GM21423 (cell line): ENCODE measurements around the gene POR.
"Not testable (repeated sequence)": the region's sequence is repeated elsewhere in the genome, so short reads cannot be mapped to it uniquely, and the experiment has no call there.

Experiments used
- ATAC-seq: cut with Tn5 transposase; IDR thresholded peaks from one replicate; pipeline ENCODE4 v1.9.1; 2021; ENCODE audit warnings: mild to moderate bottlenecking, moderate library complexity; ENCODE audit not compliant: unreplicated experiment

The POR gene

DNA sequence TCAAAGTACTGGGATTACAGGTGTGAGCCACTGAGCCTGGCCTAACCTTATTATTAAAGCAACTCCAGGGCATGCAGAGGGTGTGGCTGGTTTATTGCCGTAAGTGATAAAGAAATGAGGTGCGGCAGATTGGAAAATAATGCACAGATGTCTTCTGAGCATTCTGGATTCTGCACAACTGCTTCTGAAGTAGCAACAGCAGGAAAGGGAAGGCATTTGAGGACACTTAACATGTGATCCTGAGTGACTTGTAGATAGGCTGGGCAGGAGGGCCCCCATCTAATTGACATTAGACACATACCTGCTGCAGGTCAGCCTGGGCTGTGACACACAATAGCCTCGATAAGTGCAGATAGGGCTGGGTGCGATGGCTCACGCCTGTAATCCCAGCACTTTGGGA is 30.5 kb upstream of the POR start:
- no peak for ATAC-seq

DNA sequence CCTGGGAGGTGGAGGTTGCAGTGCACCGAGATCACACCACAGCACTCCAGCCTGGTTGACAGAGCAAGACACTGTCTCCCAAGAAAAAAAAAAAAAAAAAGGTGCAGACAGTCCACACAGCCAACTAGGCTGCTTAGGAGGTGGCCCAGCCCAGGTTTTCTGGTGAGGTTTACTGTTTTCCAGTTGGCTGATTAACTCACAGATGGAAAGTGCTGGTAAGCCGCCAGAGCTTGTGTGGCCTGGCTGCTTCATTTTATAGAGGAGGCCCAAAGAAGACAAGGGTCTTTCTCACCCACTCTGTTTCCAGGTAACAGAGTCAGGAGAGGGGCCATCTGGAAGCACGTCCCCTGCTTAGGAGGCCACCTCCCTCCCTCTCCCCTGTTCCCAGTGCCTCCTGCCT is 29.9 kb upstream of the POR start:
- ATAC-seq = no peak

DNA sequence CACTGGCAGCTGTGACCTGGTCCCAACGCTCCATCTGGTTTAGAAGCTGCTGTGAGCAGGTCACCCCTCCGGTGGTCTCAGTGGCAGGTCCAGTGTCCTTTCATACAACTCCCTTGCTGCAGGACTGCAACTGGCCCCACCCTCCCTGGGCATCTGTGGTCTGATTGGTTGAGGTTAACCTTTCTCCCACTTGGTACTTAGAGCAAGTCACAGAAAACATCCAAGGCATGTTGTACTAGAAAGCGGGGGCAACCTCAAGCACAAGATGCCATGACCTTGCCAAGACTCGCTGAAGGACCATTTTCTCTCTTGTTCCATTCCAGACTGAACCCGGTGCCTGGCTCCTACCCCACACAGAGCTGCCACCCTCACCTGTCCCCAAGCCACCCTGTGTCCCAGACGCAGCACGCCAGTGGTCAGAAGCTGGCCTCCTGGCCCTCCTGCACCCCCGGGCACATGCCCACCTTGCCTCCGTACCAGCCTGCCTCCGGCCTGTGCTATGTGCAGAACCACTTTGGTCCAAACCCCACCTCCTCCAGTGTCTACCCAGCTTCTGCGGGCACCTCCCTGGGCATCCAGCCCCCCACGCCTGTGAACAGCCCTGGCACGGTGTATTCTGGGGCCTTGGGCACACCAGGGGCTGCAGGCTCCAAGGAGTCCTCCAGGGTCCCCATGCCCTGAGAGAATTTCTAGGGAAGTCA is 27.1 kb upstream of the POR start:
- ATAC-seq = no peak

DNA sequence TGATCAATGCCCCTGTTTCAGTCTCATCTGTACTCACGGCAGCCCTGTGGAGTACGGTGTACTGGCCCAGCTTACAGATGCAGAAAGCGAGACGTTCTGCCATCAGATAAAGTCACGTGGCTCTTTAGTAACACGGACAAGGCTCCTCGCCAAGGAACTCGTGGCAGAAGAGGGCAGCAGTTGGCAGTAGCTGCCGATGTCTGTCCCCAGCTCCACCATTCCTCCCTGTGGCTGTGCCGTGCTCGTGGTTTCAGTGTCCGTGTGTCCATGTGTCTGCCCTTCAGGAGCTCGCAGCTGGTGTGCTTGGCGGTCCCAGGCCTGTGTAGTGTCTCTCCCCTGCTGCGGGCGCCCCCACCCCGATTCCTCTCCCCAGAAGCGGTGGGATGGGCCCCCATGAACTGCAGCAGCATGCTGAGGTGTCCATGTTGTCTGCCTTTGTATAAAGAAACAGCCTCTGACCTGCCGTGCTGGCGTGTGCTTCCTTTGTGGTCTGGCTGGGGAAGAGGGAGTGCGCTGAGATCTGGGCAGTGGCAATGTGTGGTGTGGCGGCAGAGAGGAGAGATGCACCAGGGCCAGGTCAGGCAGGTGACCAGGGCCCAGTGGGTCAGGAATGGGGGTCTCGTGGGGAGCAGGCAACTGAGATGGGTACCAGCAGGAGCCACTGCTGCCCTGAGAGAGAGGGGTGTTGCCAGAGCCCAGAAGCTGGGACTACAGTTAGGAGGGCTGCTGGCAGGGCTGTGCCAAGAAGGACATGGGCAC is 26.3 kb upstream of the POR start:
- no peak for ATAC-seq

DNA sequence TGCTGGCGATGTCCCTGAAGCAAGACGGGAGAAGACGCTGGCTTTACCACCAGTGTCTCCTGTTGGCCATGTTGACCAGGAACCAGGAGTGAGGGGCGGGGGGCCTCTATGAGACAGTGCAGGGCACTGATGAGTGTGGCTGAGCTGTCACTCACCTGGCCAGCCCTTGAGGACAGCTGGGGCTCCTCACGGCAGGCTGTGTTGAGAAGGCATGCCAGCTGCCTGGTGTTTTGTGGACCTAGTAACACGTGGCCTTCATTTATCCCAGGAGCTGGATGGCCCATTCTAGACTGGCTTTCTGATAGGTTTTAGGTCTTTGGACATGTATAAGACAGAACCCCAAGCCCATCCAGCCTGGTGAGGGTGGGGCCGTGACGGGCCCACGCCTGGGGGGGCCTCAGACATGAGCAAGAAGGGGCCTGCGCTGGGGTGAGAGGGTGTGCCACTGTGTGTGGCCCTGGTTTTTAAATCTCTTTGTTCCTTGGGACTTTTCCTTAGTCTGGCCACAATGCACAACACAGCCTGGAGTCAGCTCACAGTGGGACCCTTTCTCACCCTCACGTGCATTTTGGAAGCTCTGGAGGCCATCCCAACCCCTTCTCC is 25.6 kb upstream of the POR start:
- ATAC-seq = no peak

DNA sequence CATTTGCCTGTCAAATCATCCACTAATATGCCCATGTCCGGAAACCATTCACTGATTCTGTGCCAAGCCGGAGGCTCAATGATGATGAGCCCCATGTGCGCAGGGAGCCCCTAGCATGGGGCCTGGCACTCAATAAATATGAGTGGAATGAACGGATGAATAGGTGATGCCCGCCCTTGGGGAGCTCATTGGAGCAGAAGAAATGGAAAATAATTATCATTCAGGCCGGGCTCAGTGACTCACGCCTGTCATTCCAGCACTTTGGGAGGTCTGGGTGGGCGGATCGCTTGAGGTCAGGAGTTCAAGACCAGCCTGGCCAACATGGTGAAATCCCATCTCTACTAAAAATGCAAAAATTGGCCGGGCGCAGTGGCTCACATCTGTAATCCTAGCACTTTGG is 25.1 kb upstream of the POR start:
- ATAC-seq = no peak

DNA sequence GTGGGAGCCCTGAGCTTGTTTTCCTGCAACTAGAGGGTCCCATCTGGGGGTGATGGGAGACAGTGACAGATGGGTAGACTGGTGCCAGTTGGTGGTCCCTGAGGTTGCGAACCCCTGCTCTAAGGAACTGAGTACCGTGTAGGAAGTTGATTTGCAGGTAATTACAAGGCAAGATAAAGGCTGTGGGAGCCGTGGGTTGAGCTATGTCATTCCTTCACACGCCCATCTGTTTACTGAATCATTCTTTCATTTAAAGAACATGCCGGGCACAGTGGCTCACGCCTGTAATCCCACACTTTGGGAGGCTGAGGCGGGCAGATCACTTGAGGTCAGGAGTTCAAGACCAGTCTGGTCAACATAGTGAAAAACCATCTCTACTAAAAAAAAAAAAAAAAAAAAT is 23.7 kb upstream of the POR start:
- not testable (repeated sequence) for ATAC-seq

DNA sequence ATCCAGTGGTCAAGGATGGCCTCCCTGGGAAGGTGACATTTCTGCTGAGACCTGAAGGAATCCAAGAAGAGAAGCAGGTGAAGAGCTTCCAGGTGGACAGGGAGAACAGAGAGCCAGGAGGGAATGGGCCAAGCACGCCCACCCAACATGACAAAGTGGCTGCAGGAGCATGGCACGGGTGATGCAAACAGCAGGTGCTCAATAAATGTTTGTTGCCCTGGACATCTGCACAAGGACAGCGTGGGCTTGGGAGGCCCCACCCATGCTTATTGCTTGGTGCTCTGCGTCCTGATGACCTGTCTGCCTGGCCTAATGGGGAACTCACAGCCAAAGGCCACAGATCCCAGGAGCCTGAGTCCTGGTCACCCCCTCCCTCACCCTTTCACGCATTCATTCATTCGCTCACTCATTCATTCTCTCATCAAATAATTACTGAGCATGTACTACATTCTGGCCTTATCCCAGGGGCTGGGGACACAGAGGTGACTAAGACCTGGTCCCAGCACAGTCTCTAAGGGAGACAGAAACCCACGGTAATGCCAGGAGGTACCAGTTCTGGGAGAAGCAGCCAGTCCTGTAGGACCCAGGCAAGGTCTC is 23.0 kb upstream of the POR start:
- no peak for ATAC-seq

DNA sequence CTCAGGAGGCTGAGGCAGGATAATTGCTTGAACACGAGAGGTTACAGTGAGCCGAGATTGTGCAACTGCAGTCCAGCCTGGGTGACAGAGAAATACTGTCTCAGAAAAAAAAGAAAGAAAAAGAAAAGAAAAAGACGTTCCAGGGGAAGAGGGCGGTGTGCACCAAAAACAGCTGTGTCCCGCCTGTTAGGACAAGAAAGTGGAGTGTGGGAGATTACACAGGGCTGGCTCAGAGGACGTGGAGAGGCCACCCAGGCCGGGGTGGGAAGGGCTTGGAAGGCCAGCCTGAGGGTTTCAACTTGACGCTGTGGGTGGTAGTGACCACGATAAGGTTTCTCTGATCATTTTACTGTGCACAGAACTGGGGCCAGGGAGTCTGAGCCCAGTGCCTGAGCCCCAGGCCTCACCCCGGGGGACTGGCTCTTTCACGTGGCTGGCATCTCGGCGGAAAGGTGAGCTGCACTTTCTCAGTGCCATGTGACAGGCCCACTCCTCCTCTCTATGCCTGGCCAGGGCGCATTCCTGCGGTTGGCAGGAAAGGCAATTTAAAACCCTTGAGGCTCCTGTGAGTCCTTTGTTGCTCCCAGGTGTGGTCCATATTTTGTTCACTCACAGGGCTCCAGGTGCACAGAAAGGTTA is 22.2 kb upstream of the POR start:
- no peak for ATAC-seq

DNA sequence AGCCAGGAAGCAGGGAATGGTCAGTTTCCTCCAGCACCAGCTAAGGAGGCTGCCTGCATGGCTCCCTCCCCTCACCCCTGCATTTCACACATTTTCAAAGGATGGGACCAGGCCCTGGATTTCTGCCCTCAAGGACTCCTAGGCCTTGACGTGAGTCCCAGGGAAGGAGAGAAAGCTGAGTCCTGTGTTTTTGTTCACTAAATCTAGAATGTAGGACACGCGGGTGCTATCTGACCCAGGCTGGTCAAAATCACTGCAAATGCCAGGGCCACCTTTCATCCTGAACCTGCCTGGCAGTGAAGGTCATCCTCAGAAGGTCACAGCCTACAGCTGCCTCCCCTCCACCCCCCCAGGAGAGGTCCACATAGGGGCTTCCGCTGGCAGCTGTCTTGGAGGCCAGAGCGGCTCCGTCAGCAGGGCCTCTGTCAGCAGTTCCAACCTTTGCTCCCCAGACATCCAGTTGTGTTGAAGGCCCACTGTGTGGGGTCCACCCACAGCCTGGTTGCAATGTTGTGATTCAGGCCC is 18.1 kb upstream of the POR start:
- no peak for ATAC-seq

DNA sequence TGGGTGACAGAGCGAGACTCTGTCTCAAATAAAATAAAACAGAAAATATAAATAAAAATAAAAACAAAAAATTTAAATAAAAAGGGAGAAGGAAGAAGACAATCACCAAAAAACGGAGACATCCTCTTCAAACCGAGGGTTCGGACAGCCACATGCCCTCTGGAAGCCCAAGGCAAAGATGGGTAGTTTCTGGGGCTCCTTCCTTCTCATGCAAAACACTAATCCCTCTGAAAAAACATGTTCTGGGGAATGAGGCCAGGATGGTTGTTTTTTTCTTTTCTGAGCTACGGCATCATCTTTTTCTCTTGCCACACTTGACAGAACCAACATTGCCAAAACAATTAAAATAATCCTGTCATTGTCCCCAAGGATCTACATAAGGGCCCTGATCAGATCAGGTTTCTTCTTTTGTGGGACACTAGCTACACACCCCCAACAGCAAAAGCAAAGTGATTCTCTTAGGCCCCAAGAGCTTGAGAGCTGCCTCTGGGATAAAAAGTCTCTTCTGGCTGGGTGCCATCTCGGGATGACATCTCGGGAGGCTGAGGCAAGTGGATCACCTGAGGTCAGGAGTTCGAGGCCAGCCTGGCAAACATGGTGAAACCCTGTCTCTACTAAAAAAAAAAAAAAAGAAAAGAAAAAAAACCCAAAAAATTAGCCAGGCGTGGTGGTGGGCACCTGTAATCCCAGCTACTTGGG is 14.2 kb upstream of the POR start:
- ATAC-seq = no peak

DNA sequence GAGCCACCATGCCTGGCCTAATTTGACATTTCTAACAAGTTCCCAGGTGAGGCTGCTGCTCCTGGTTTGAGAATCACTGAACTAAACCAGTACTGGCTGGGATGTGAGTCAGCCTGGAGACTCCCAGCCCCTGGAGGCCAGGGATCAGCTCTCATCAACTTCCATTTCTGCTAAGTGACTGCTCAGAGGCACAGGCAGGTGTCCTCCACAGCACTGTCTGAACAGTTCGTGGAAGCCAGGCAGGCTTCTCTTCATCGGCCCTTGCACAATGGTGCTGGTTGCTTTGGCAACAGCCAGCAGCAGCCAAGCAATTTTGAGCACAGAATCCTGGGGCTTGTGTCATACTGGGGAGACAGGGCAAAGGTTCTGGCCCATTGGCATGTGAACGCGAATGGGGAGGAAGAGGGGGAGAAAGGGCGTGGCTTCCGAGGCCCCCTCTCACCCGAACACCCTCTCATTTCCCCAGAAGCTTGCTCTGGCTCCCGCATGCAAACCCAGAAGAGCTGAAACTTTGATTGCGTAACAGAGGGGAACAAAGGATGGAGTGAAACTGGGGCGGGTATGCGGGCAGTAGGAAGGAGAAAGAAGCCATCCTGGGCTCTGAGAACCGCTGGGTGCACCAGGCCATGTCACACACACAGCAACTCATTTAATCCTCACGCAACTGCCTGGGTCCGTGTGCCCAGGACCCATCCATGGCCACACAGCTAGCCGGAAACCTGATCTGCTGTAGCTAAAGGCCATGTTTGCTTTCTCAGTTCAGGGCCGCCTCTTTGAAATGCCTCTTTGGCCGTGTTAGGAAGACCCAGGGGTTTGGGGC is 9.0 kb upstream of the POR start:
- no peak for ATAC-seq

DNA sequence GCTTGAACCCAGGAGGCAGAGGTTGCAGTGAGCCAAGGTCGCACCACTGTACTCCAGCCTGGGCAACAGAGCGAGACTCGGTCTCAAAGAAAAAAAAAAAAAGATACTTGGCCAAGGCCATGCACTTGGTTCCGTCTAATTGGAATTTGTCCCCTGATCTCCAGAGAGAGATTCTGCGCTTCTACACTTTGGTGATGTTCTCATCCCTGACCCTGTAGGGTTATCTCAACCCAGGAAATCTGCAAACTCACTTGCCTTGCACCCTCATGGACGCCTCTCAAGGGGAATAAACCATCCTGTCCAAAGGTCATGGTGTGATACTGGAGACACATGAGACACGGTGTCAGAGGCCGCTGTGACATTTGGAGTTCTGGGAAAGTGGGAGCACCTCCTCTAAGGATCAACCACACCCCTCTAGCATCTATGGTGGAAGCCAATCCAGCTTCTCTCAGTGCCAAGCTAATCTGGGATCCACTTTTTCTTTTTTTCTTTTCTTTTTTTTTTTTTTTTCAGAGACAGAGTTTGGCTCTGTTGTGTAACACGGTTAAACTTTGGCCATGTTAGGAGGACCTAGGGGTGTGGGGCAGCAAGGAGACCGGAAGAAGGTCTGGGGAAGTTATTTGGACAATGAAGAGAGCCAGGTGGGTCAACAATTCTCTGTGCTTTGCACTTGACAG is 7.8 kb upstream of the POR start:
- no peak for ATAC-seq

DNA sequence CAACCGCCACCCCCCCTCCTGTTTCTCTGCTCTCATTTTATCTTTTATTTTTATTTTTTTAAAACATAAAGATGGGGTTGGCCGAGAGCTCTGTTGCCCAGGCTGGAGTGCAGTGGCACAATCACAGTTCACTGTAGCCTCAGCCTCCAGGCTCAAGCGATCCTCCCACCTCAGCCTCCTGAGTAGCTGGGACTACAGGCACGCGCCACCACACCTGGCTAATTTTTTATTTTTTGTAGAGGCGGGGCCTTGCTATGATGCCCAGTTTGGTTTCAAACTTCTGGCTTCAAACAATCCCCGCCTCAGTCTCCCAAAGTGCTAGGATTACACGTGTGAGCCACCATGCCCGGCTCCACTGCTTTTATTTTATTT is 7.3 kb upstream of the POR start:
- not testable (repeated sequence) for ATAC-seq

DNA sequence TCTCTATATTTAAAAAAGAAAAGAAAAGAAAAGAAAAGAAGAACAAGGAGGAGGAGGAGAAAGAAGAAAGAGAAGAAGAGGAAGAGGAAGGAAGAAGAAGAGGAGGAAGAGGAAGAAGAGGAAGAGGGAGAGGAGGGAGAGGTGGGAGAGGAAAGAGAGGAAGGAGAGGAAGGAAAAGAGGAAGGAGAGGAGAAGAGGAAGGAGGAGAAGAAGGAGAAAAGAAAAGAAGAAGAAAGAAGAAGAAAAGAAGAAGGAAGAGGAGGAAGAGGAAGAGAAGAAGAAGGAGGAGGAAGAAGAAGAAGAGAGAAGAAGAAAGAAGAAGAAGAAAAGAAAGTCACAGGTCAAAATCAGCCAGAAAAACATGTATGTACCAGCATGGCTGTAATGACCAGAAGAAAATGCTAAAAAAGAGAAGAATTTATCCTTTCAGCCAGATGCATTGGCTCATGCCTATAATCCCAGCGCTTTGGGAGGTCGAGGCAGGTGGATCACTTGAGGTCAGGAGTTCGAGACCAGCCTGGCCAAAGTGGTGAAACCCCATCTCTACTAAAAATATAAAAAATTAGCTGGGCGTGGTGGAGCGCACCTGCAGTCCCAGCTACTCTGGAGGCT is 5.3 kb upstream of the POR start:
- ATAC-seq = no peak

DNA sequence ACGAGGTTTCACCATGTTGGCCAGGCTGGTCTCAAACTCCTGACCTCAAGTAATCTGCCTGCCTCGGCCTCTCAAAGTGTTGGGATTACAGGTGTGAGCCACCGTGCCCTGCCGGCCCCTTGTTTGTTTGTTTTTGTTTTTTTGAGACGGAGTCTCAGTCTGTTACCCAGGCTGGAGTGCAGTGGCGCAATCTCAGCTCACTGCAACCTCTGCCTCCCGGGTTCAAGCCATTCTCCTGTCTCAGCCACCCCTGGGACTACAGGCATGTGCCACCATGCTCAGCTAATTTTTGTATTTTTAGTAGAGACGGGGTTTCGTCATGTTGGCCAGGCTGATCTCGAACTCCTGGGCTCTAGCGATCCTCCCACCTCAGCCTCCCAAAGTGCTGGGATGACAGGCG is 3.8 kb upstream of the POR start:
- not testable (repeated sequence) for ATAC-seq

DNA sequence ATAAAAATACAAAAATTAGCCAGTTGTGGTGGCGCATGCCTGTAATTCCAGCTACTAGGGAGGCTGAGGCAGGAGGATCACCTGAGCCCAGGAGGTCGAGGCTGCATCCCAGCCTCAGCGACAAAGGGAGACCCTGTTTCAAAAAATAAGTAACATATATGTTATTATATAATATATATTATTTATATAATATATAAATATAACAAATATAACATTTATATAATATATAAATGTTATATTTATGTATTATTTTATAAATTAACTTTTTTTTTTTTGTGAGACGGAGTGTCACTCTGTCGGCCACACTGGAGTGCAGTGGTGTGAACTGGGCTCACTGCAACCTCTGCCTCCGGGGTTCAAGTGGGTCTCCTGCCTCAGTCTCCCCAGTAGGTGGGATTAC is 1.5 kb upstream of the POR start:
- ATAC-seq = no peak

DNA sequence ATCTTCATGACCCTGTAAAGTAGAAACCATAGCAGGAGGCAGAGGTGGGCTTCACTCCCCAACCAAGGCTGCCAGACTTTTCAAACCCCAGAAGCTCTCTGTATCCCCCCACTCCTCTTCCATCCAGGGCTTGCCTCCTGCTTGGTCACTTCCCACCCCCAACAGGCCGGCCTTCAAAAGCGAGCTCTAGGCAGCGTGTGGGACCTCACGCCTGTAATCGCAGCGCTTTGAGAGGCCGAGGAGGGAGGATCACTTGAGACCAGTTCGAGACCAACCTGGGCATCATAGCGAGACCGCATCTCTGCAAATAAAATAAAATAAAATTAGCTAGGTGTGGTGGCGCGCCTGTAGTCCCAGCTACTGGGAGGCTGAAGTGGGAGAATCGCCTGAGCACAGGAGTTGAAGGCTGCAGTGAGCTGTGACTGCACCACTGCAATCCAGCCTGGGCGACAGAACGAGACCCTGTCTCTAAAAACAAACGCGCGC is 743 bp upstream of the POR start:
- ATAC-seq = no peak
